HCT116 (cell line): ENCODE measurements around the gene FIZ1. TPM values are rescaled to one million over a fixed set of nuclear protein-coding genes. Genes with fewer than 3 reads are reported as not detected.

Experiments
- ATAC-seq: fragments of 200-7000 bp; cut with Tn5 transposase; 2 replicates; pipeline ENCODE4 v1.9.1; 2020; ENCODE audit warnings: mild to moderate bottlenecking, moderate library complexity
- BruUV-seq: library from RNA; stranded (reverse); fragments of 400-500 nt; replicated peaks from 2 replicates; lab custom pipeline; 2021; lab: Mats Ljungman, UMichigan
- CTCF ChIA-PET: fragments of 300-600 bp; sonication (Branson Sonifier 250); formaldehyde crosslinking; loops from one replicate; lab custom pipeline; 2021; ENCODE audit warnings: antibody characterized with exemption; lab: Charles Lee
- POLR2A ChIA-PET: fragments of 300-600, 350-600 bp; sonication (Branson Sonifier 250); formaldehyde crosslinking; loops from one replicate; lab custom pipeline; 2021; ENCODE audit warnings: antibody characterized with exemption; lab: Charles Lee
- RAD21 ChIA-PET, 2 experiments: fragments of 300-600 bp; sonication (Branson Sonifier 250); formaldehyde crosslinking; loops; one replicate each; lab custom pipeline; 2023; ENCODE audit warnings: low total read pairs in 2 of 2; ENCODE audit not compliant: uncharacterized antibody in 2 of 2, unreplicated experiment in 2 of 2, low non-redundant PET in 1 of 2; lab: Charles Lee
- DNase-seq: peaks from one replicate; pipeline ENCODE4 v3.0.0-alpha.2; 2010; ENCODE audit warnings: low read depth, low spot score
- H2AFZ ChIP-seq: fragments of 200-600 bp; shearing (Covaris generic), sonication (generic); 2 replicates; pipeline ENCODE4 v1.6.1; 2017; ENCODE audit warnings: low read depth, mixed run types, mixed read lengths, antibody characterized with exemption, low read length; ENCODE audit not compliant: poor library complexity, severe bottlenecking
- H3K27ac ChIP-seq: 2 replicates; pipeline ENCODE4 v1.5.1; 2012; ENCODE audit warnings: low read depth, low read length
- H3K27me3 ChIP-seq: fragments of 200-600 bp; sonication (generic); 2 replicates; pipeline ENCODE4 v1.6.1; 2016; ENCODE audit warnings: mixed run types, low read length, mixed read lengths; ENCODE audit not compliant: insufficient read depth
- H3K36me3 ChIP-seq, 2 experiments: fragments of 200-500 bp in 1 of 2; fragments of 200-600 bp in 1 of 2; sonication (Bioruptor generic) in 1 of 2; sonication (generic) in 1 of 2; 2 replicates each; pipeline versions ENCODE4 v1.5.1 to v1.6.1; 2014 to 2016; ENCODE audit warnings: low read length in 2 of 2, inconsistent platforms in 1 of 2, mixed read lengths in 1 of 2, mixed run types in 1 of 2; ENCODE audit not compliant: insufficient read depth in 2 of 2, control insufficient read depth in 1 of 2
- H3K4me1 ChIP-seq, 2 experiments: fragments of 200-600 bp in 1 of 2; sonication (generic) in 1 of 2; 2 replicates each; pipeline versions ENCODE4 v1.5.1 to v1.6.1; 2012 to 2017; ENCODE audit warnings: low read length in 2 of 2, inconsistent platforms in 1 of 2, mild to moderate bottlenecking in 1 of 2, mixed read lengths in 1 of 2, mixed run types in 1 of 2, moderate library complexity in 1 of 2; ENCODE audit not compliant: insufficient read depth in 2 of 2, control insufficient read depth in 1 of 2
- H3K4me2 ChIP-seq: fragments of 200-600 bp; sonication (generic); 2 replicates; pipeline ENCODE4 v1.6.1; 2017; ENCODE audit warnings: mixed run types, low read length, mixed read lengths
- H3K4me3 ChIP-seq, 2 experiments: fragments of 200-600 bp in 1 of 2; sonication (generic) in 1 of 2; replicated peaks in 1 of 2; 2 replicates each; pipeline ENCODE4 v1.5.1; 2011 to 2016; ENCODE audit warnings: low read length in 2 of 2, control low read depth in 1 of 2, low read depth in 1 of 2, mild to moderate bottlenecking in 1 of 2, mixed read lengths in 1 of 2, mixed run types in 1 of 2
- H3K79me2 ChIP-seq: fragments of 200-600 bp; sonication (generic); 2 replicates; pipeline ENCODE4 v1.6.1; 2017; ENCODE audit warnings: mild to moderate bottlenecking, mixed run types, low read length, moderate library complexity, mixed read lengths; ENCODE audit not compliant: insufficient read depth
- H3K9ac ChIP-seq: fragments of 200-600 bp; sonication (generic); 2 replicates; pipeline ENCODE4 v1.6.1; 2016; ENCODE audit warnings: low read length, mixed read lengths
- H3K9me2 ChIP-seq: fragments of 200-600 bp; sonication (generic), shearing (Covaris generic); 2 replicates; pipeline ENCODE4 v1.6.1; 2017; ENCODE audit warnings: mixed run types, mild to moderate bottlenecking, moderate library complexity; ENCODE audit not compliant: insufficient read depth
- H3K9me3 ChIP-seq, 2 experiments: fragments of 200-500 bp in 1 of 2; fragments of 200-600 bp in 1 of 2; sonication (Bioruptor generic) in 1 of 2; sonication (generic) in 1 of 2; 2 replicates each; pipeline ENCODE4 v1.6.1; 2014 to 2017; ENCODE audit warnings: low read length in 2 of 2, mixed read lengths in 2 of 2, inconsistent platforms in 1 of 2, low read depth in 1 of 2, mild to moderate bottlenecking in 1 of 2, mixed run types in 1 of 2, moderate library complexity in 1 of 2; ENCODE audit not compliant: control insufficient read depth in 1 of 2, insufficient read depth in 1 of 2
- H4K20me1 ChIP-seq: fragments of 200-600 bp; sonication (generic), shearing (Covaris generic); 2 replicates; pipeline ENCODE4 v1.6.1; 2017; ENCODE audit warnings: mixed run types, mild to moderate bottlenecking, moderate library complexity; ENCODE audit not compliant: insufficient read depth
- EGR1 ChIP-seq: IDR thresholded peaks from 2 replicates; pipeline ENCODE4 v1.6.1; 2012; ENCODE audit warnings: low read depth
- EZH2 ChIP-seq: fragments of 200-600 bp; sonication (generic); IDR thresholded peaks from 2 replicates; pipeline ENCODE4 v1.6.1; 2017; ENCODE audit warnings: antibody characterized with exemption, mixed run types
- FOSL1 ChIP-seq: IDR thresholded peaks from 2 replicates; pipeline ENCODE4 v1.6.1; 2012; ENCODE audit warnings: low read depth
- JUND ChIP-seq: IDR thresholded peaks from 2 replicates; pipeline ENCODE4 v1.6.1; 2012
- POLR2A ChIP-seq: IDR thresholded peaks from 2 replicates; pipeline ENCODE4 v1.7.0; 2011; ENCODE audit warnings: borderline replicate concordance; ENCODE audit not compliant: insufficient read depth, insufficient read length; ENCODE audit errors: extremely low read depth
- POLR2AphosphoS5 ChIP-seq: IDR thresholded peaks from 2 replicates; pipeline ENCODE4 v1.6.1; 2011; ENCODE audit warnings: mild to moderate bottlenecking, low read depth, low read length, moderate library complexity
- RAD21 ChIP-seq: IDR thresholded peaks from 2 replicates; pipeline ENCODE4 v1.6.1; 2012; ENCODE audit warnings: low read depth, mild to moderate bottlenecking
- SIN3A ChIP-seq: IDR thresholded peaks from 2 replicates; pipeline ENCODE4 v1.6.1; 2012; ENCODE audit warnings: low read depth
- SRF ChIP-seq: IDR thresholded peaks from 2 replicates; pipeline ENCODE4 v1.6.1; 2012; ENCODE audit warnings: low read depth
- TCF7L2 ChIP-seq: IDR thresholded peaks from 2 replicates; pipeline ENCODE4 v1.7.0; 2011; ENCODE audit warnings: borderline replicate concordance, inconsistent platforms; ENCODE audit not compliant: insufficient read depth, insufficient read length; ENCODE audit errors: extremely low read depth
- YY1 ChIP-seq: IDR thresholded peaks from 2 replicates; pipeline ENCODE4 v1.6.1; 2011; ENCODE audit warnings: low read length, low read depth, moderate library complexity, mild to moderate bottlenecking; ENCODE audit not compliant: insufficient replicate concordance; ENCODE audit errors: extremely low read depth
- ZNF274 ChIP-seq: fragments of 200-500 bp; sonication (Bioruptor generic); IDR thresholded peaks from 2 replicates; pipeline ENCODE4 v1.6.1; 2014; ENCODE audit warnings: mild to moderate bottlenecking, low read depth, low read length, inconsistent platforms
- intact Hi-C: fragments of 100-400 bp; cut with micrococcal nuclease; formaldehyde crosslinking; loops from 2 replicates; pipeline ENCODE4 v1.10.0; 2022
- total RNA-seq: library from RNA; stranded (reverse); gene quantifications from one replicate; pipeline ENCODE4 v1.2.1, GENCODE V29; 2021; ENCODE audit not compliant: unreplicated experiment
- TF ChIP-seq, protein P1 (sequence below): IDR thresholded peaks from 2 replicates; pipeline ENCODE4 v1.6.1; 2012; ENCODE audit warnings: low read depth
- TF ChIP-seq, protein P2 (sequence below): IDR thresholded peaks from 2 replicates; pipeline ENCODE4 v1.6.1; 2011; ENCODE audit warnings: mild to moderate bottlenecking, low read length, moderate library complexity; ENCODE audit not compliant: insufficient replicate concordance; ENCODE audit errors: extremely low read depth
- TF ChIP-seq, protein P3 (sequence below), 3 experiments: fragments of 200-600 bp in 1 of 3; sonication (generic) in 1 of 3; IDR thresholded peaks in 2 of 3; conservative IDR thresholded peaks in 1 of 3; 2 replicates each; pipeline ENCODE4 v1.5.1; 2012 to 2017; ENCODE audit warnings: low read depth in 2 of 3, low read length in 2 of 3, antibody characterized with exemption in 1 of 3, borderline replicate concordance in 1 of 3, control low read depth in 1 of 3, mild to moderate bottlenecking in 1 of 3, mixed read lengths in 1 of 3, mixed run types in 1 of 3, moderate library complexity in 1 of 3; ENCODE audit not compliant: insufficient read depth in 1 of 3
- TF ChIP-seq, protein P4 (sequence below): IDR thresholded peaks from 2 replicates; pipeline ENCODE4 v1.6.1; 2012

FIZ1 gene
- total RNA-seq, 1 experiment from 2014 or later, result 15.3 TPM

DNA sequence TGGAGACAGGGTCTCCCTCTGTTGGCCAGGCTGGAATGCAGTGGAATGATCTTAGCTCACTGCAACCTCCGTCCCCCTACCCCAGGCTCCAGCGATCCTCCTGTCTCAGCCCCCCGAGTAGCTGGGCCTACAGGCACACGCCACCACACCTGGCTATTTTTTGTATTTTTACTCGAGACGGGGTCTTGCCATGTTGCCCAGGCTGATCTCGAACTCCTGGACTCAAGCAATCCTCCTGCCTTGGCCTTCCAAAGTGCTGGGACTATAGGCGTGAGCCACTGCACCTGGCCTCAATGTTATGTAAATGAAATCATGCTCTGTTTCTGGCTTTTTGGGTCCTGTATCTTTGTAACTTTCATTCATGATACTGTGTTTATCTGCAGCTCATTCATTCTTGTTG, 10.6 kb downstream of the FIZ1 start:
- H3K27me3 ChIP-seq, result no peaks in the 10 kb centered on the region
- no peak overlapping the region for H3K4me2 ChIP-seq
- no peak overlapping the region for H3K27ac ChIP-seq
- ChIA-PET RAD21 (no interaction called here), CTCF (no interaction called here), POLR2A (interaction anchor here (1.1 kb wide), 1 partner anchor 16 kb away, joined by 3 read pairs; no protein-coding TSS in a partner anchor)
- intact Hi-C loops, result loop anchor here (5.0 kb wide), 1 partner anchor 41 kb away; the partner anchor contains the start of gene SBK3
- H3K4me3 ChIP-seq, result no peak overlapping the region
- TF ChIP-seq, protein P1, sequence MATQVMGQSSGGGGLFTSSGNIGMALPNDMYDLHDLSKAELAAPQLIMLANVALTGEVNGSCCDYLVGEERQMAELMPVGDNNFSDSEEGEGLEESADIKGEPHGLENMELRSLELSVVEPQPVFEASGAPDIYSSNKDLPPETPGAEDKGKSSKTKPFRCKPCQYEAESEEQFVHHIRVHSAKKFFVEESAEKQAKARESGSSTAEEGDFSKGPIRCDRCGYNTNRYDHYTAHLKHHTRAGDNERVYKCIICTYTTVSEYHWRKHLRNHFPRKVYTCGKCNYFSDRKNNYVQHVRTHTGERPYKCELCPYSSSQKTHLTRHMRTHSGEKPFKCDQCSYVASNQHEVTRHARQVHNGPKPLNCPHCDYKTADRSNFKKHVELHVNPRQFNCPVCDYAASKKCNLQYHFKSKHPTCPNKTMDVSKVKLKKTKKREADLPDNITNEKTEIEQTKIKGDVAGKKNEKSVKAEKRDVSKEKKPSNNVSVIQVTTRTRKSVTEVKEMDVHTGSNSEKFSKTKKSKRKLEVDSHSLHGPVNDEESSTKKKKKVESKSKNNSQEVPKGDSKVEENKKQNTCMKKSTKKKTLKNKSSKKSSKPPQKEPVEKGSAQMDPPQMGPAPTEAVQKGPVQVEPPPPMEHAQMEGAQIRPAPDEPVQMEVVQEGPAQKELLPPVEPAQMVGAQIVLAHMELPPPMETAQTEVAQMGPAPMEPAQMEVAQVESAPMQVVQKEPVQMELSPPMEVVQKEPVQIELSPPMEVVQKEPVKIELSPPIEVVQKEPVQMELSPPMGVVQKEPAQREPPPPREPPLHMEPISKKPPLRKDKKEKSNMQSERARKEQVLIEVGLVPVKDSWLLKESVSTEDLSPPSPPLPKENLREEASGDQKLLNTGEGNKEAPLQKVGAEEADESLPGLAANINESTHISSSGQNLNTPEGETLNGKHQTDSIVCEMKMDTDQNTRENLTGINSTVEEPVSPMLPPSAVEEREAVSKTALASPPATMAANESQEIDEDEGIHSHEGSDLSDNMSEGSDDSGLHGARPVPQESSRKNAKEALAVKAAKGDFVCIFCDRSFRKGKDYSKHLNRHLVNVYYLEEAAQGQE, result no peak
- TF ChIP-seq POLR2AphosphoS5 (no peak), SRF (no peak), FOSL1 (no peak), YY1 (no peak), ZNF274 (no peak), JUND (no peak), EGR1 (no peak), TCF7L2 (no peak), EZH2 (no peak), POLR2A (no peak), SIN3A (no peak), RAD21 (no peak)
- TF ChIP-seq, protein P2, sequence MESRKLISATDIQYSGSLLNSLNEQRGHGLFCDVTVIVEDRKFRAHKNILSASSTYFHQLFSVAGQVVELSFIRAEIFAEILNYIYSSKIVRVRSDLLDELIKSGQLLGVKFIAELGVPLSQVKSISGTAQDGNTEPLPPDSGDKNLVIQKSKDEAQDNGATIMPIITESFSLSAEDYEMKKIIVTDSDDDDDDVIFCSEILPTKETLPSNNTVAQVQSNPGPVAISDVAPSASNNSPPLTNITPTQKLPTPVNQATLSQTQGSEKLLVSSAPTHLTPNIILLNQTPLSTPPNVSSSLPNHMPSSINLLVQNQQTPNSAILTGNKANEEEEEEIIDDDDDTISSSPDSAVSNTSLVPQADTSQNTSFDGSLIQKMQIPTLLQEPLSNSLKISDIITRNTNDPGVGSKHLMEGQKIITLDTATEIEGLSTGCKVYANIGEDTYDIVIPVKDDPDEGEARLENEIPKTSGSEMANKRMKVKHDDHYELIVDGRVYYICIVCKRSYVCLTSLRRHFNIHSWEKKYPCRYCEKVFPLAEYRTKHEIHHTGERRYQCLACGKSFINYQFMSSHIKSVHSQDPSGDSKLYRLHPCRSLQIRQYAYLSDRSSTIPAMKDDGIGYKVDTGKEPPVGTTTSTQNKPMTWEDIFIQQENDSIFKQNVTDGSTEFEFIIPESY, result no peak
- TF ChIP-seq, protein P3, sequence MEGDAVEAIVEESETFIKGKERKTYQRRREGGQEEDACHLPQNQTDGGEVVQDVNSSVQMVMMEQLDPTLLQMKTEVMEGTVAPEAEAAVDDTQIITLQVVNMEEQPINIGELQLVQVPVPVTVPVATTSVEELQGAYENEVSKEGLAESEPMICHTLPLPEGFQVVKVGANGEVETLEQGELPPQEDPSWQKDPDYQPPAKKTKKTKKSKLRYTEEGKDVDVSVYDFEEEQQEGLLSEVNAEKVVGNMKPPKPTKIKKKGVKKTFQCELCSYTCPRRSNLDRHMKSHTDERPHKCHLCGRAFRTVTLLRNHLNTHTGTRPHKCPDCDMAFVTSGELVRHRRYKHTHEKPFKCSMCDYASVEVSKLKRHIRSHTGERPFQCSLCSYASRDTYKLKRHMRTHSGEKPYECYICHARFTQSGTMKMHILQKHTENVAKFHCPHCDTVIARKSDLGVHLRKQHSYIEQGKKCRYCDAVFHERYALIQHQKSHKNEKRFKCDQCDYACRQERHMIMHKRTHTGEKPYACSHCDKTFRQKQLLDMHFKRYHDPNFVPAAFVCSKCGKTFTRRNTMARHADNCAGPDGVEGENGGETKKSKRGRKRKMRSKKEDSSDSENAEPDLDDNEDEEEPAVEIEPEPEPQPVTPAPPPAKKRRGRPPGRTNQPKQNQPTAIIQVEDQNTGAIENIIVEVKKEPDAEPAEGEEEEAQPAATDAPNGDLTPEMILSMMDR (IDR thresholded peaks at IDR 0.05 in 2 of 3, conservative IDR thresholded peaks at IDR 0.05 in 1 of 3; ENCODE audit: borderline replicate concordance in 1 of 3, insufficient read depth in 1 of 3, low read depth in 2 of 3, low read length in 2 of 3), result no peak
- TF ChIP-seq, protein P4, sequence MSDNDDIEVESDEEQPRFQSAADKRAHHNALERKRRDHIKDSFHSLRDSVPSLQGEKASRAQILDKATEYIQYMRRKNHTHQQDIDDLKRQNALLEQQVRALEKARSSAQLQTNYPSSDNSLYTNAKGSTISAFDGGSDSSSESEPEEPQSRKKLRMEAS, result no peak
- H3K4me1 ChIP-seq, result peaks cover 11 to 22% of the 10 kb centered on the region in 2 experiments
- no peaks in the 10 kb centered on the region for H3K9me2 ChIP-seq
- H2AFZ ChIP-seq, result no peak overlapping the region
- no TSS peak for BruUV-seq
- DNase-seq (no peak), ATAC-seq (no peak)
- no peaks in the 10 kb centered on the region for H3K79me2 ChIP-seq
- H3K9ac ChIP-seq, result no peak overlapping the region
- H4K20me1 ChIP-seq, result no peaks in the 10 kb centered on the region
- H3K36me3 ChIP-seq, result no peaks in the 10 kb centered on the region
- no peaks in the 10 kb centered on the region for H3K9me3 ChIP-seq
